Stimulated activated CD8-positive, alpha-beta memory T cell treated with anti-CD3 and anti-CD28 coated beads, Interleukin-15, amount 100 ng/mL, for 1 hour (primary cell): ENCODE results near the gene BTBD7.

Source experiments
- DNase-seq: peaks from one replicate; pipeline ENCODE4 v3.0.0-alpha.2; 2020; ENCODE audit warnings: low read depth

The BTBD7 gene

DNA sequence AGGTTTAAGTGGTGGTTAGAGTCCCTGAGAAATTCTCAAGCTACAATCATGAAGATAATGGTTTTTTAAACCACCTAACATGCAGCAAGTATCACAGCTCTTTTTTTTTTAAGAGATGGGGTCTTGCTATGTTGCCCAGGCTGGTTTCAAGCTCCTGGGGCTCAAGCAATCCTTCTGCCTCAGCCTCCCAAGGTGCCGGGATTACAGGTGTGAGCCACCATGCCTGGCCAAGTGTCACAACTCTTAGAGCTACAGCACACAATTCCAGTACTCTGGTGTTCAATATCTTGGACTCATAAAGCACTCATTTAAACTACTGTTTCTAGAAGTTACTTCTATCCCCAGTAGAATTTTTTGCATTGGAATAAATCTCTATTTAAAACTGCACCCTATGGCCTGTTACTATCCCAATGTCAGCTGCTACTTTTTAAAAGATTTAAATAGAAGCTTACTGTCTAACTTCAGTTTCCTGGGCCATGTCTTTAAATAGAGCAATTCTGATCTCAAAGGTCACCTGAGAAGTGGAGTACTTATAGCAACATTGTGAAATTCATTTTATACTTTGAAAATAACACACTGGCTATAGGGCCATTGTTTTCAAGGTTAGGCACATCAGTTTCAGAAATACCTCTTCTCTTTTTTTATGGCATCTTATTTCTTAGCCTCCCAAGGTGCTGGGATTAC lies 137.4 kb downstream of the BTBD7 start:
- no peak for DNase-seq
